Ovary (tissue), 3 donors: ENCODE data around the gene TTLL9.

Experiments
- EP300 ChIP-seq: sonication (generic); formaldehyde crosslinking; IDR thresholded peaks from one replicate; pipeline ENCODE4 v1.6.1; 2017; ENCODE audit warnings: antibody characterized with exemption
- POLR2A ChIP-seq: fragments of 450-650 bp; IDR thresholded peaks from one replicate; pipeline ENCODE4 v1.6.1; 2017; ENCODE audit warnings: antibody characterized with exemption, mild to moderate bottlenecking, moderate library complexity
- TF ChIP-seq, protein P1 (sequence below), 3 donors: fragments of 450-650 bp in 2 of 3; fragments of 200-600 bp in 1 of 3; IDR thresholded peaks; one replicate each; pipeline versions ENCODE4 v1.5.1 to v1.8.0; 2016 to 2022; ENCODE audit warnings: antibody characterized with exemption in 3 of 3, mild to moderate bottlenecking in 1 of 3
- donor health status: DM: no; HTN: no; CAD: no.

DNA sequence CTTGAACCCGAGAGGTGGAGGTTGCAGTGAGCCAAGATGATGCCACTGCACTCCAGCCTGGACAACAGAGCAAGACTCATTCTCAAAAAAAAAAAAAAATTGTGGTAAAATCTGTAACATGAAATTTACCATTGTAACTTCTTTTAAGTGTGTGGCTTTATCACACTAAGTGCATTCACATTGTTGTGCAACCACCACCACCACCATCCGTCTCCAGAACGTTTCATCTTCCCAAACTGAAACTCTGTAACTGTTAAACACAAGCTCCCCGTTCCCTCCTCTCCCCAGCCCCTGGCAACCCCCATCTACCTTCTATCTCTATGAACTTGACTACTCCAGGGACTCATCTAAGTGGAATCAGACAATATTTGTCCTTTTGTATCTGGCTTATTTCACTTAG is 51.7 kb downstream of the TTLL9 start:
- TF ChIP-seq, protein P1, sequence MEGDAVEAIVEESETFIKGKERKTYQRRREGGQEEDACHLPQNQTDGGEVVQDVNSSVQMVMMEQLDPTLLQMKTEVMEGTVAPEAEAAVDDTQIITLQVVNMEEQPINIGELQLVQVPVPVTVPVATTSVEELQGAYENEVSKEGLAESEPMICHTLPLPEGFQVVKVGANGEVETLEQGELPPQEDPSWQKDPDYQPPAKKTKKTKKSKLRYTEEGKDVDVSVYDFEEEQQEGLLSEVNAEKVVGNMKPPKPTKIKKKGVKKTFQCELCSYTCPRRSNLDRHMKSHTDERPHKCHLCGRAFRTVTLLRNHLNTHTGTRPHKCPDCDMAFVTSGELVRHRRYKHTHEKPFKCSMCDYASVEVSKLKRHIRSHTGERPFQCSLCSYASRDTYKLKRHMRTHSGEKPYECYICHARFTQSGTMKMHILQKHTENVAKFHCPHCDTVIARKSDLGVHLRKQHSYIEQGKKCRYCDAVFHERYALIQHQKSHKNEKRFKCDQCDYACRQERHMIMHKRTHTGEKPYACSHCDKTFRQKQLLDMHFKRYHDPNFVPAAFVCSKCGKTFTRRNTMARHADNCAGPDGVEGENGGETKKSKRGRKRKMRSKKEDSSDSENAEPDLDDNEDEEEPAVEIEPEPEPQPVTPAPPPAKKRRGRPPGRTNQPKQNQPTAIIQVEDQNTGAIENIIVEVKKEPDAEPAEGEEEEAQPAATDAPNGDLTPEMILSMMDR (IDR thresholded peaks at IDR 0.05), result no peak
- no peak for TF ChIP-seq POLR2A
- no peak for TF ChIP-seq EP300
